Measurements from ENCODE around the gene NUTM2A. TPM values are rescaled to one million over a fixed set of nuclear protein-coding genes. Genes with fewer than 3 reads are reported as not detected.
"Not testable (repeated sequence)": the region's sequence is repeated elsewhere in the genome, so short reads cannot be mapped to it uniquely, and the experiment has no call there.

Gene NUTM2A
- total and polyA plus RNA-seq, 2 donors (not counting 1 experiment from before 2014, with no cell fraction given) = 0.88 to 0.96 TPM

DNA sequence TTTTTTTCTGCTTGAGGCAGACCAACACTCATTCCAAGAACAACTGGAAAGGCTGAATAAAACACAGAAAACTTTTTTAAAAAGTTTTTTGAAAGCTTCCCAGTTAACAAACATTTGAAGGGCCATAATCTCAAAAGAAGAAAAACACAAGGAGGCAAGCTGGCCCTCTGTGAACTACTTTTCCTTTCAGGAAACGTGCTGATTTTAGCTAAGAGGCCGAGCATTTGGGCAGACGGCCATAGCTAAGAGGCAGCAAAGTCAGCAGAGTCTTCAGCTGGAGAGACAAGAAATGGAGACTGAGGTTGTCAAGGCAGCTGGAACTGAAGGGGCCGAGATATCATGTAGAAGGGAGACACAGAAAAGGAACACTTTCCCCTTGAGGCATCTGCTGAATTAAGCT lies 18.3 kb upstream of the NUTM2A start:
- CTCF ChIA-PET; H4K20me1 ChIP-seq (ENCODE audit: control insufficient read depth, insufficient read depth, low read length, poor library complexity, severe bottlenecking); H3K27me3 ChIP-seq (replicated peaks in 1 of 4; ENCODE audit: control extremely low read depth in 1 of 4, control insufficient read depth in 3 of 4, insufficient read depth in 4 of 4, low read length in 3 of 4); ATAC-seq (ENCODE audit: low read depth); H3K4me1 ChIP-seq (ENCODE audit: control insufficient read depth in 2 of 2, insufficient read depth in 2 of 2, low read length in 2 of 2); H3K79me2 ChIP-seq (ENCODE audit: control insufficient read depth, insufficient read depth, low read length); H3K4me3 Mint-ChIP-seq; H3K27ac ChIP-seq (ENCODE audit: low read length in 2 of 2); H3K9me3 ChIP-seq (ENCODE audit: control extremely low read depth in 1 of 3, control insufficient read depth in 2 of 3, insufficient read depth in 1 of 3, low read length in 2 of 3); POLR2A ChIA-PET; H3K4me2 ChIP-seq (replicated peaks; ENCODE audit: low read depth, low read length, poor library complexity, severe bottlenecking); H3K4me3 ChIP-seq (ENCODE audit: control extremely low read depth in 1 of 5, extremely low read depth in 1 of 5, insufficient read depth in 1 of 5, low read depth in 2 of 5, low read length in 4 of 5); H3K27ac Mint-ChIP-seq; H3K36me3 ChIP-seq (replicated peaks in 1 of 2; ENCODE audit: control extremely low read depth in 1 of 2, control insufficient read depth in 1 of 2, extremely low read depth in 1 of 2, insufficient read depth in 2 of 2, low read length in 1 of 2); H2AFZ ChIP-seq (ENCODE audit: insufficient read depth, low read depth, low read length, poor library complexity, severe bottlenecking); H3K9me3 Mint-ChIP-seq (ENCODE audit: insufficient read depth); DNase-seq; H3K27me3 Mint-ChIP-seq; H3K4me1 Mint-ChIP-seq; H3K9ac ChIP-seq (ENCODE audit: low read length): not testable (repeated sequence)
- intact Hi-C loops (cut with micrococcal nuclease) = loop anchor here (10.0 kb wide), 1 partner anchor 112 kb away; the partner anchor contains the start of genes GLUD1 and SHLD2
- WGBS (ENCODE audit: insufficient coverage) = 89% methylated on average over 4 of the region's 4 CpGs

DNA sequence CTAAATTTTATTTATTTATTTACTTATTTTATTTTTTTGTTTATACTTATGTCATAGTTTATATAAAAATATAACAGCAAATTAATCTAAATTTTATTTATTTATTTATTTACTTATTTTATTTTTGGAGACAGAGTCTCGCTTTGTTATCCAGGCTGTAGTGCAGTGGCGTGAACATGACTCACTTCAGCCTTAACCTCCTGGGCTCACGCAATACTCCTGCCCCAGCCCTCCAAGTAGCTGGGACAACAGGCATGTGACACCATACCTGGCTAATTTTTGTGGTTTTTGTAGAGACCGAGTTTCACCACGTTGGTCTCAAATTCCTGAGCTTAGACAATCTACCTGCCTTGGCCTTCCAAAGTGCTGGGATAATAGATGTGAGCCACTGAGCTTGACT lies 14.9 kb upstream of the NUTM2A start:
- H3K9me3 Mint-ChIP-seq (ENCODE audit: insufficient read depth); H3K79me2 ChIP-seq (ENCODE audit: control insufficient read depth, insufficient read depth, low read length); H3K27me3 Mint-ChIP-seq; CTCF ChIA-PET; H3K4me1 Mint-ChIP-seq; POLR2A ChIA-PET; H3K27ac ChIP-seq (ENCODE audit: low read length in 2 of 2); H3K36me3 ChIP-seq (replicated peaks in 1 of 2; ENCODE audit: control extremely low read depth in 1 of 2, control insufficient read depth in 1 of 2, extremely low read depth in 1 of 2, insufficient read depth in 2 of 2, low read length in 1 of 2); H3K4me2 ChIP-seq (replicated peaks; ENCODE audit: low read depth, low read length, poor library complexity, severe bottlenecking); ATAC-seq (ENCODE audit: low read depth); H4K20me1 ChIP-seq (ENCODE audit: control insufficient read depth, insufficient read depth, low read length, poor library complexity, severe bottlenecking); H3K9ac ChIP-seq (ENCODE audit: low read length); H2AFZ ChIP-seq (ENCODE audit: insufficient read depth, low read depth, low read length, poor library complexity, severe bottlenecking); H3K9me3 ChIP-seq (ENCODE audit: control extremely low read depth in 1 of 3, control insufficient read depth in 2 of 3, insufficient read depth in 1 of 3, low read length in 2 of 3); DNase-seq; H3K4me3 Mint-ChIP-seq; H3K4me3 ChIP-seq (ENCODE audit: control extremely low read depth in 1 of 5, extremely low read depth in 1 of 5, insufficient read depth in 1 of 5, low read depth in 2 of 5, low read length in 4 of 5); H3K27ac Mint-ChIP-seq; intact Hi-C loops (cut with micrococcal nuclease); H3K27me3 ChIP-seq (replicated peaks in 1 of 4; ENCODE audit: control extremely low read depth in 1 of 4, control insufficient read depth in 3 of 4, insufficient read depth in 4 of 4, low read length in 3 of 4); H3K4me1 ChIP-seq (ENCODE audit: control insufficient read depth in 2 of 2, insufficient read depth in 2 of 2, low read length in 2 of 2): not testable (repeated sequence)
- no CpG with 5 or more reads among the region's 5 CpGs for WGBS (ENCODE audit: insufficient coverage)

DNA sequence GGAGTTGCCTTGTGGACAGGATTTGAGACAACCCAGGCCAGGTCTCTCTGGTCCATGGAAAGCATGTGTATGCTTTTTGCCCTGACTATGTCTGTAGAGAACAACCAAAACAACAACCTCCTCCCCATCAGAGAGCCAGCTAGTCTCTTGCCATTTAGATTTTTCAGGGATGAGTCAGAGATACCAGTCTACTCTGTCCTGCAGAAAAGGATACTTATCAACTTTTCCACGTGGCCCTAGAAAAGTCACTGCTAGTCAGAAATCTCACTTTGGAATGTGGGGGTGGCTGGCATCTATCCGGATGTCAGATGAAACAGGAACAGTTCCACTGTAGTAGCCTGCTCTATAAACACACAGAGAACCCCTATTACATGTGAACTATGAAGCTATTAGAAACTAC lies 13.4 kb upstream of the NUTM2A start:
- POLR2A ChIA-PET; CTCF ChIA-PET; H2AFZ ChIP-seq (ENCODE audit: insufficient read depth, low read depth, low read length, poor library complexity, severe bottlenecking); H3K27me3 ChIP-seq (replicated peaks in 1 of 4; ENCODE audit: control extremely low read depth in 1 of 4, control insufficient read depth in 3 of 4, insufficient read depth in 4 of 4, low read length in 3 of 4); H3K4me2 ChIP-seq (replicated peaks; ENCODE audit: low read depth, low read length, poor library complexity, severe bottlenecking); H3K79me2 ChIP-seq (ENCODE audit: control insufficient read depth, insufficient read depth, low read length); H3K36me3 ChIP-seq (replicated peaks in 1 of 2; ENCODE audit: control extremely low read depth in 1 of 2, control insufficient read depth in 1 of 2, extremely low read depth in 1 of 2, insufficient read depth in 2 of 2, low read length in 1 of 2); H3K9me3 ChIP-seq (ENCODE audit: control extremely low read depth in 1 of 3, control insufficient read depth in 2 of 3, insufficient read depth in 1 of 3, low read length in 2 of 3); H4K20me1 ChIP-seq (ENCODE audit: control insufficient read depth, insufficient read depth, low read length, poor library complexity, severe bottlenecking); H3K9me3 Mint-ChIP-seq (ENCODE audit: insufficient read depth); H3K27ac Mint-ChIP-seq; H3K4me3 Mint-ChIP-seq; ATAC-seq (ENCODE audit: low read depth); H3K4me3 ChIP-seq (ENCODE audit: control extremely low read depth in 1 of 5, extremely low read depth in 1 of 5, insufficient read depth in 1 of 5, low read depth in 2 of 5, low read length in 4 of 5); H3K27me3 Mint-ChIP-seq; H3K9ac ChIP-seq (ENCODE audit: low read length); DNase-seq; H3K27ac ChIP-seq (ENCODE audit: low read length in 2 of 2); intact Hi-C loops (cut with micrococcal nuclease): not testable (repeated sequence)
- peaks cover 0 to 15% of the 10 kb centered on the region in 2 donors for H3K4me1 ChIP-seq (ENCODE audit: control insufficient read depth in 2 of 2, insufficient read depth in 2 of 2, low read length in 2 of 2)
- H3K4me1 Mint-ChIP-seq = peaks cover 15% of the 10 kb centered on the region
- no CpG with 5 or more reads among the region's 2 CpGs for whole genome bisulfite sequencing (ENCODE audit: insufficient coverage)

DNA sequence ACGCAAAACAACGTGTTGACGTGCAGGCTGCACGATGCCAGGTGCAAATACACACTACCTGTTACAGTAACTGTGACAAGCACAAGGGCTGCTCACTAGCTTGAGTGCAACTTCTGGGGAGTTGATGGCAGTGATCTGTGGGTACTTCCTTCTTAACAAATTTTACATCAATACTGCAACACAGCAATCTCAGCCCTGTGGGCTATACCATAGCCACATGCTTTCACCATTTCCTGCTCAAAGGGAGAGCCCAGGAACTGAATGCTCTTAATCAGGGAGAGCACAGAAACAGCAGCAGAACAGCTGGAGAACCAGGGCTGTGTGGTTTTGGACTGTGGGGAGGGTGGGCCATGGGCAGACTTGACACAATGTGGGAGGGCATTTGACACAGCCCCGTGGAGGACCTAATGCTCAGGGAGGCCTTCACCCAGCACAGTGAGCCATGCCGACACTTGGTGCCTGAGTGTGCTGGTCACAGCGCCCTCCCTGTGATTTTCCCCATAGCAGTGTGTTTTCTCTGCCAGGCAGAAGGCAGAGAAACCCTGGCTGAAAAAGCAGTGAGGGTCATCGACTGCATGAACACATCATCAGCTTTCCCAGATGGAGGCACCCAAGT lies 12.0 kb upstream of the NUTM2A start:
- H3K9me3 ChIP-seq (ENCODE audit: control extremely low read depth in 1 of 3, control insufficient read depth in 2 of 3, insufficient read depth in 1 of 3, low read length in 2 of 3); DNase-seq; ATAC-seq (ENCODE audit: low read depth); H3K27me3 ChIP-seq (replicated peaks in 1 of 4; ENCODE audit: control extremely low read depth in 1 of 4, control insufficient read depth in 3 of 4, insufficient read depth in 4 of 4, low read length in 3 of 4); H3K79me2 ChIP-seq (ENCODE audit: control insufficient read depth, insufficient read depth, low read length); POLR2A ChIA-PET; H3K4me3 ChIP-seq (ENCODE audit: control extremely low read depth in 1 of 5, extremely low read depth in 1 of 5, insufficient read depth in 1 of 5, low read depth in 2 of 5, low read length in 4 of 5); CTCF ChIA-PET; H2AFZ ChIP-seq (ENCODE audit: insufficient read depth, low read depth, low read length, poor library complexity, severe bottlenecking); H3K36me3 ChIP-seq (replicated peaks in 1 of 2; ENCODE audit: control extremely low read depth in 1 of 2, control insufficient read depth in 1 of 2, extremely low read depth in 1 of 2, insufficient read depth in 2 of 2, low read length in 1 of 2); intact Hi-C loops (cut with micrococcal nuclease); H3K27ac Mint-ChIP-seq; H4K20me1 ChIP-seq (ENCODE audit: control insufficient read depth, insufficient read depth, low read length, poor library complexity, severe bottlenecking); H3K4me2 ChIP-seq (replicated peaks; ENCODE audit: low read depth, low read length, poor library complexity, severe bottlenecking); H3K4me3 Mint-ChIP-seq; H3K27me3 Mint-ChIP-seq; H3K27ac ChIP-seq (ENCODE audit: low read length in 2 of 2); H3K9ac ChIP-seq (ENCODE audit: low read length); H3K9me3 Mint-ChIP-seq (ENCODE audit: insufficient read depth): not testable (repeated sequence)
- H3K4me1 Mint-ChIP-seq = peaks cover 17% of the 10 kb centered on the region
- no CpG with 5 or more reads among the region's 8 CpGs for WGBS (ENCODE audit: insufficient coverage)
- H3K4me1 ChIP-seq (ENCODE audit: control insufficient read depth in 2 of 2, insufficient read depth in 2 of 2, low read length in 2 of 2) = peaks cover 0 to 15% of the 10 kb centered on the region in 2 donors

All from B cell (primary cell).